Measurements from ENCODE around the gene NDUFB1. TPM values are rescaled to one million over a fixed set of nuclear protein-coding genes. Genes with fewer than 3 reads are reported as not detected.

NDUFB1 gene
- total RNA-seq, 1 donor from 2014 or later: 124 TPM

GRCh38 chr14:92093320-92093719, 28.2 kb downstream of the NDUFB1 start:
- DNase-seq (ENCODE audit: low spot score): no peak

GRCh38 chr14:92088494-92088893, 33.0 kb downstream of the NDUFB1 start:
- DNase-seq (ENCODE audit: low spot score): no peak

GRCh38 chr14:92074555-92074954, 47.0 kb downstream of the NDUFB1 start:
- no peak for DNase-seq (ENCODE audit: low spot score)

Other genes with a start within 250 kb of the NDUFB1 start
- gene FBLN5, start 174.0 kb downstream of the NDUFB1 start, total RNA-seq: 241 TPM
- gene TRIP11, start 81.6 kb downstream of the NDUFB1 start, total RNA-seq: 83.0 TPM
- gene ATXN3, start 15.1 kb downstream of the NDUFB1 start, total RNA-seq: 33.6 TPM
- 50.0 TPM for gene CPSF2, start 263 bp upstream of the NDUFB1 start, total RNA-seq
- 1.8 TPM for gene SLC24A4, start 201.5 kb upstream of the NDUFB1 start, total RNA-seq